Gastrocnemius medialis (tissue), 4 donors: ENCODE results near the gene CLPSL2.

Experiments
- POLR2A ChIP-seq, 2 donors: fragments of 450-650 bp; IDR thresholded peaks; one replicate each; pipeline ENCODE4 v1.6.1; 2017; ENCODE audit warnings: antibody characterized with exemption in 2 of 2, mild to moderate bottlenecking in 2 of 2, moderate library complexity in 2 of 2
- TF ChIP-seq, protein P1 (sequence below), 5 experiments: fragments of 450-650 bp in 3 of 5; fragments of 200-600 bp in 2 of 5; sonication (generic) in 2 of 5; IDR thresholded peaks in 4 of 5; conservative IDR thresholded peaks in 1 of 5; 1 replicate in 4 of 5; 2 replicates in 1 of 5; pipeline ENCODE4 v1.5.1; 2016 to 2019; ENCODE audit warnings: antibody characterized with exemption in 5 of 5, mild to moderate bottlenecking in 3 of 5, moderate library complexity in 3 of 5

DNA sequence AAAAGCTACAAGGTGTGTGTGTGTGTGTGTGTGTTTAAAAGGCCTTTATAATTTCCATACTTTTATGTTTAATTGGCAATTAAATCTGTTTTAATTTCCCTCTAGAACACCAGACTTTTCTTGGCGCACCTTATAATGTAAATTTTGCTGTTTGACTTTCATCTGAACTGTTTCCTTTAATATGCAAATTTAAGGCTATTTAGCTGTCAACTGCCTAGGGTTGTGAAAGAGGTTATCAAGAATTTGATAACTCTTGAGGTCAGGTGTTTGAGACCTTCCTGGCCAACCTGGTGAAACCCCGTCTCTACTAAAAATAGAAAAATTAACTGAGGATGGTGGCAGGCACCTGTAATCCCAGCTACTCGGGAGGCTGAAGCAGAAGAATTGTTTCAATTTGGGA is 24.8 kb downstream of the CLPSL2 start:
- TF ChIP-seq, protein P1, sequence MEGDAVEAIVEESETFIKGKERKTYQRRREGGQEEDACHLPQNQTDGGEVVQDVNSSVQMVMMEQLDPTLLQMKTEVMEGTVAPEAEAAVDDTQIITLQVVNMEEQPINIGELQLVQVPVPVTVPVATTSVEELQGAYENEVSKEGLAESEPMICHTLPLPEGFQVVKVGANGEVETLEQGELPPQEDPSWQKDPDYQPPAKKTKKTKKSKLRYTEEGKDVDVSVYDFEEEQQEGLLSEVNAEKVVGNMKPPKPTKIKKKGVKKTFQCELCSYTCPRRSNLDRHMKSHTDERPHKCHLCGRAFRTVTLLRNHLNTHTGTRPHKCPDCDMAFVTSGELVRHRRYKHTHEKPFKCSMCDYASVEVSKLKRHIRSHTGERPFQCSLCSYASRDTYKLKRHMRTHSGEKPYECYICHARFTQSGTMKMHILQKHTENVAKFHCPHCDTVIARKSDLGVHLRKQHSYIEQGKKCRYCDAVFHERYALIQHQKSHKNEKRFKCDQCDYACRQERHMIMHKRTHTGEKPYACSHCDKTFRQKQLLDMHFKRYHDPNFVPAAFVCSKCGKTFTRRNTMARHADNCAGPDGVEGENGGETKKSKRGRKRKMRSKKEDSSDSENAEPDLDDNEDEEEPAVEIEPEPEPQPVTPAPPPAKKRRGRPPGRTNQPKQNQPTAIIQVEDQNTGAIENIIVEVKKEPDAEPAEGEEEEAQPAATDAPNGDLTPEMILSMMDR (IDR thresholded peaks at IDR 0.05 in 4 of 5, conservative IDR thresholded peaks at IDR 0.05 in 1 of 5), result no peak
- no peak for TF ChIP-seq POLR2A (IDR thresholded peaks at IDR 0.05)
